ENCODE results near the gene KSR1. TPM values are rescaled to one million over a fixed set of nuclear protein-coding genes. Genes with fewer than 3 reads are reported as not detected.
A peak's percentile ranks its signal among the peaks of the same experiment; 100 is the strongest.
"Not testable (repeated sequence)": the region's sequence is repeated elsewhere in the genome, so short reads cannot be mapped to it uniquely, and the experiment has no call there.

KSR1 gene
- total and polyA plus RNA-seq, 2 donors = 22.7 to 27.3 TPM

GRCh38 chr17:27622986-27623385 is 166.7 kb downstream of the KSR1 start:
- DNase-seq (ENCODE audit: extremely low spot score) = no peak
- peaks cover 4% of the 10 kb centered on the region for H3K36me3 ChIP-seq (ENCODE audit: insufficient read depth)
- H3K27ac ChIP-seq (ENCODE audit: low read depth) = no peak overlapping the region
- H3K4me1 ChIP-seq (ENCODE audit: insufficient read depth) = no peaks in the 10 kb centered on the region
- no peak overlapping the region for H3K4me3 ChIP-seq (ENCODE audit: low read depth, low read length)
- WGBS = 83% methylated on average over 4 of the region's 4 CpGs

- Histone ChIP-seq H3K27ac (ENCODE audit: low read depth) (no peak overlapping the region), H3K4me1 (ENCODE audit: insufficient read depth) (no peaks in the 10 kb centered on the region), H3K4me3 (ENCODE audit: low read depth, low read length) (no peak overlapping the region), H3K36me3 (ENCODE audit: insufficient read depth) (peaks cover 4% of the 10 kb centered on the region)
- 89% methylated on average over 6 of the region's 6 CpGs for WGBS
- no peak for DNase-seq (ENCODE audit: extremely low spot score)
Observed at GRCh38 chr17:27623614-27624013, 167.4 kb downstream of the KSR1 start.

DNA sequence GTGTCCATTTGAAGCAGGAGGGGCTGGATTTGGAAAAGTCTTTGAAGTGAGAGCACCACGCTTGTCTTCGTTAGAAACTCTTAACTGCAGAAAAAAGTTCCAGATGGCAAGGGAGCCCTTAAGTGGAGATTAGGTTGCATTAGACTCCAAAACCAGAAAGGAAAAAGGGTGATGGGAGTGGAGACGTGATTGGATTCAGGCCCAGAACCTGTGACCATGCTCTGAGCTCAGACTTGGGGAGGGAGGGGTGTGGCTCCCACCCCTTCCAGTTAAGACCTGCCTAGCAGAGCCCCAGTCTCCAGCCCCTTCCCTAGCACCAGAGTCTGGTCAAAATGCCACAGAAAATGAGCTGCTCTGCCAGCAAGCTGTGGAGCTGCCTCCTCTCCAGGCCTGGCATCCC is 168.3 kb downstream of the KSR1 start:
- H3K4me1 ChIP-seq (ENCODE audit: insufficient read depth) = no peaks in the 10 kb centered on the region
- no peak overlapping the region for H3K27ac ChIP-seq (ENCODE audit: low read depth)
- 82% methylated on average over 3 of the region's 3 CpGs for WGBS
- H3K36me3 ChIP-seq (ENCODE audit: insufficient read depth) = peaks cover 4% of the 10 kb centered on the region
- no peak for DNase-seq (ENCODE audit: extremely low spot score)
- H3K4me3 ChIP-seq (ENCODE audit: low read depth, low read length) = no peak overlapping the region

DNA sequence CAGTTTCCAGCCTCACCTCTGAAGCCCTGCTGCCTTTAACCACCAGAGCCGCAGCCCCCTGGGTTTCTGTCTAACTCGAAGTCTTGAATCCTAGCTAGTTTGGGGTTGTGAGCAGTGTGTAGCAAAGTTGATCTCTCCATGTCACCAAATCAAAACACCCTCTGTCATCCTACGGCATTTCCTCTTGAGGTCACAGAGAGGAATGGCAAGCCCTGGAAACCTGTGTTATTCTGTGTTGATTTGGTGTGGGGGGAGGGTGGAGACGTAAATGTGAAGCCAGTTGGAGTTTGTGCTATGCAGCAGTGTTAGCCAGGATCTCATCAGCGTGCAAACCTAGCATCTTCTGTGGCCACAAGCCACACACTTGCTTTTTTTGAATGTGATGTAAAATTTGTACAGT is 169.6 kb downstream of the KSR1 start:
- Histone ChIP-seq H3K36me3 (ENCODE audit: insufficient read depth) (peaks cover 4% of the 10 kb centered on the region), H3K4me1 (ENCODE audit: insufficient read depth) (peaks cover 1% of the 10 kb centered on the region), H3K4me3 (ENCODE audit: low read depth, low read length) (no peak overlapping the region), H3K27ac (ENCODE audit: low read depth) (no peak overlapping the region)
- DNase-seq (ENCODE audit: extremely low spot score) = no peak
- 83% methylated on average over 5 of the region's 5 CpGs for whole genome bisulfite sequencing

- Histone ChIP-seq H3K27ac (ENCODE audit: low read depth) (no peak overlapping the region), H3K36me3 (ENCODE audit: insufficient read depth) (peaks cover 4% of the 10 kb centered on the region), H3K4me3 (ENCODE audit: low read depth, low read length) (no peak overlapping the region), H3K4me1 (ENCODE audit: insufficient read depth) (peaks cover 1% of the 10 kb centered on the region)
- 89% methylated on average over 10 of the region's 10 CpGs for WGBS
- no peak for DNase-seq (ENCODE audit: extremely low spot score)
Observed at GRCh38 chr17:27627514-27627913, 171.3 kb downstream of the KSR1 start.

DNA sequence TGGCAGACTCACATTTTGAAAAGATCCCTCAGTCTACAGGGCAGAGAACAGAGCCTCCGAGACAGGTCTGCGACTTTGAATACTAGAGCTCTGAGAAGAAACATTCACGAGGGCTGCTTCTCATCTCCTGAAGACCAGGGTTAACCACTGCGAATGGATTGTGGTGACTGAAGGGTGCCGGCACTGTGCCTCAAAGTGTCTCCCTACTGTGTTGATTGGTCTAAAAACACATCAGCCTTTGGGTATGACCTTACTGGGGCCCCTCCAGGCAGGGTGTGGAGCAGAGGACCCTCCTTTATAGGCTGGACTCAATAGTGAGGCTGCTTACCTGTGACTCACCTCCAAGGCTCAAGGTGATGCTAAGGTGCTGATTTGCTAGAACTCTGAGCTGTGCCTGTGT is 172.1 kb downstream of the KSR1 start:
- 90% methylated on average over 5 of the region's 5 CpGs for WGBS
- H3K4me3 ChIP-seq (ENCODE audit: low read depth, low read length) = no peak overlapping the region

DNA sequence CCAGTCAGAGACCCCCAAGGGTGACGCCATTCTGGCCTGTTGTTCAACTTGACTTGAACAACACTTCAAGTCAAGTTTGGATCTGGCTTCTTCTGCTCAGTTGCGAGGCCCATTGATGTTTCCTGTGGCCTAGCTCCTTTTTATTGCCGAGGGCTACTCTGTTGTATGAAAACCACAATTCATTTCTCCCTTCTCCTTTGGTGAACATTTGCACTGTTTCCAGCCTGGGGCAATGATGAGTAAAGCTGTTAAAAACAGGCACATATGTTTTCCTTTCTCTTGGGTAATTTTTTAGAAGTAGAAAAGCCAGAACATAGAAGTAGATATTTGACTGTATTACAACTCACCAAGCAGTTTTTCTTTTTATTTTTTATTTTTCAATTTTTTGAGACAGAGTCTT is 173.0 kb downstream of the KSR1 start:
- H3K36me3 ChIP-seq (ENCODE audit: insufficient read depth); DNase-seq (ENCODE audit: extremely low spot score); H3K4me1 ChIP-seq (ENCODE audit: insufficient read depth); H3K27ac ChIP-seq (ENCODE audit: low read depth); H3K4me3 ChIP-seq (ENCODE audit: low read depth, low read length): not testable (repeated sequence)
- 86% methylated on average over 3 of the region's 3 CpGs for WGBS

More for the DNA sequence above, 172.1 kb downstream of the KSR1 start:
- DNase-seq (ENCODE audit: extremely low spot score) = no peak
- H3K27ac ChIP-seq (ENCODE audit: low read depth) = no peak overlapping the region
- H3K36me3 ChIP-seq (ENCODE audit: insufficient read depth) = peaks cover 4% of the 10 kb centered on the region
- peaks cover 1% of the 10 kb centered on the region for H3K4me1 ChIP-seq (ENCODE audit: insufficient read depth)

DNA sequence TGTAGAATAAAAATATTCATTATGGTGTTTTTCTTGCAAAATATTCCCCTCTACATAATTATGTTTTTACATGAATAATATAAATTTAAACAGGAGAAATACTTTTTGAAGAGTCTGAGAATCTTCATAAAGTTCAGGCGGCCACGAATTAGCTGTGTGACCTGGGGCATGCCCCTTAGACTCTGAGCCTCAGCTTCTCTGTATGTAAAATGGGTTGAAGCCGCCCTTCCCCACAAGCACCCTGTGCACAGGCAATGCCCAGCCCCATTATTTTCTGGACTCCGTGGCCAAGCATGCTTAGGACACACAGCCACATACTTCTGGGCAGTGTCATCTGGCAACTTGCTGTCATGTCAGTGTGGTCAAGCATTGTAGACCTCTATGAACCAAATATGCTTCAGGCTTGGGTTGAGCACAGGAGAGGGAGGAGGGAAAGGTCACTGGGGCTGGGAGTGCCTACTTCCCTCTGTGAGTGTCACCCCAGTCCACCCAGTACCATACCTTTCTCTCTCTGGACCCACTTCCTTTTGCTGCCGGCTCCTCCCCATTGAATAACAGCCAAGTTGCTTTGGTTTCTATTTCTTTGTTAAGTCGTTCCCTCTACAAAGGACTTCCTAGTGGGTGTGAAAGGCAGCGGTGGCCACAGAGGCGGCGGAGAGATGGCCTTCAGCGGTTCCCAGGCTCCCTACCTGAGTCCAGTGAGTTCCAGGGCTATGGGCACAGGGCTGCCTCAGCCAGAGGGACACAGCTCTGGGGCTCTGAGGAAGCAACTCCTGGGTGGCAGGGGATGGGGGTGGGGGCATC is 174.6 kb downstream of the KSR1 start, which contains the start of gene LGALS9:
LGALS9 (plus strand) TSS at position 582 of the 804 bp plus-strand sequence; CDS start at position 660, 78 bp downstream.
- no peaks in the 10 kb centered on the region for H3K36me3 ChIP-seq (ENCODE audit: insufficient read depth)
- H3K27ac ChIP-seq (ENCODE audit: low read depth) = peak within 1 kb of the TSS; percentile 67
- H3K4me1 ChIP-seq (ENCODE audit: insufficient read depth) = peaks cover 1% of the 10 kb centered on the region
- no peak for DNase-seq (ENCODE audit: extremely low spot score)
- 59% methylated on average over 10 of the region's 10 CpGs for WGBS
- H3K4me3 ChIP-seq (ENCODE audit: low read depth, low read length) = peak within 1 kb of the TSS; percentile 1

DNA sequence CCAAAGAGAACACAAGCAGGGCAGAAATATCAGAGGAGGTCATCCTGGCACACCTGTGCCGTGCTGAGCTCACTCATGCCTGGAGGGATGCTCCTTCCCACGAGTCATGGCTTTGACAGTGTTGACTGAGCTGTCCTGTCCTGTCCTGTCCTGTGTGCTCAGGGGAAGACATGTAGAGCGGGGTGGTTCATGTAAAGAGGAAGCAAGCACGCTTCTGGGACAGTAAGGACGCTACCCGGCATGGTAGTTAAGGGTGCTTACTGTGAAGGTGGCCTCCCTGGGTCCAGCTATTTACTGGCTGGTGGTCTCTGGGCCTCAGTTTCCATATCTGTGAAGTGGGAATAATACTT is 175.1 kb downstream of the KSR1 start:
- no peak for DNase-seq (ENCODE audit: extremely low spot score)
- Histone ChIP-seq H3K4me3 (ENCODE audit: low read depth, low read length) (peak overlapping the region; percentile 1), H3K36me3 (ENCODE audit: insufficient read depth) (no peaks in the 10 kb centered on the region), H3K27ac (ENCODE audit: low read depth) (peak overlapping the region; percentile 67), H3K4me1 (ENCODE audit: insufficient read depth) (peaks cover 1% of the 10 kb centered on the region)
- 70% methylated on average over 6 of the region's 6 CpGs for WGBS

DNA sequence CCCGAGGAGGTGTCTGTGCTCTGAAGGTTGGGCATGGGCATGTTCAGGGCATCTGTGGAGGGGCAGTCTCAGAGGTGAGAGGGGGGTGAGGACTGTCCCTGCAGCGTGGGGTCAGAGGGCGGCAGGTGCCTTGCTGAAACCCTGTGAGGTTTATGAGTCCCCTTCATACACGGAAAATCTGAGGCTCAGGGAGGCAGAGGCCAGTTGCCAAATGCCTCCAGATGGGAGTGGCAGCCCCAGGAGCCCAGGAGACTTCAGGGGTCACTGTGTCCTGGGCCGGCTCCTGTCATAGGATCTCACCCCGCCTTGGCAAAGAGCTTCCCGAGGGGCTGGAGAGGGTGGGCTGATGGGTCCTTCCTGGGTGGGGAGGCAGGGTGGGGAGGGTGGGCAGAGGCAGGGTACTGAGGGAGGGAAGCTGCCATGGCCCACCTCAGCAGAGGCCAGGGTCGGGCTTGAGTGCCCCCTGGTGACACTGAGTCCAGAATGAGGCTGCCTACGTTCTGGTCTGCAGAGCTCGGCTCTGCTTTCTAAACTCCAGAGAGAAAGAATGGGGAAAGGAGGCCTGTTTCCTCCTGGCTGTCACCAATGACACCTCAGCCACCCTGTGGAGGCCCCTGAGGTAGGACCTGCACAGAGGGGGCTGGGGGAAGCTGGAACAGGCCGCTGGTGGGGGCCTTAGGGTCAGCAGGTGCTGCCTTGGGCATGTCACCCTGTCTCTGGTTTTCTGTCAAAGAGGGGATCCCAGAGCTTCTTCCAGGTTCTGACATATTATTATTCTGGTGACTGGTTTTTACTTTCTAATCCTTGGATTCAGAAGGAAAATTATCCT is 175.9 kb downstream of the KSR1 start:
- H3K27ac ChIP-seq (ENCODE audit: low read depth) = no peak overlapping the region
- H3K4me3 ChIP-seq (ENCODE audit: low read depth, low read length) = no peak overlapping the region
- WGBS = 73% methylated on average over 11 of the region's 11 CpGs
- peaks cover 1% of the 10 kb centered on the region for H3K4me1 ChIP-seq (ENCODE audit: insufficient read depth)
- no peaks in the 10 kb centered on the region for H3K36me3 ChIP-seq (ENCODE audit: insufficient read depth)
- no peak for DNase-seq (ENCODE audit: extremely low spot score)

DNA sequence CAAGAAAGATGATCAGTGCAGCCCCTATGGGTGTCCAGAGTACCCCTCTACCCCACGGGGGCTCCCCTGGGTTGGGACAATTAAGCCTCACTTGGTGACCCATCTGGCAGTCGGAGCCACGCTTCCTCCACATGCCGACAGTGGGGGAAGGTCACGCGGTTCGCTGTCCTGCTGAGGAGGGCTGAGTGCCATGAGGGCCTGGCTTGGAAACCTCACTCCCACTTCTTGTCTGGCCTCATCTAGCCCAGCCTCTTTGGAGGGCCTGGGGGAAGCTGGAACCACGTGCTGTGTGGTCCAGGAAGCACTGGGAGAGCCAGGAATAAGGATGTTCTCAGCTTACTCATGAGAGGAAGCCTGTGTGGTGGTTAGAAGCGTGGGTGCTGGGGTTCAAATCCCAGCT is 176.5 kb downstream of the KSR1 start:
- not testable (repeated sequence) for H3K36me3 ChIP-seq (ENCODE audit: insufficient read depth); DNase-seq (ENCODE audit: extremely low spot score); H3K4me1 ChIP-seq (ENCODE audit: insufficient read depth); H3K27ac ChIP-seq (ENCODE audit: low read depth); H3K4me3 ChIP-seq (ENCODE audit: low read depth, low read length)
- WGBS = 31% methylated on average over 9 of the region's 9 CpGs

GRCh38 chr17:27633312-27634025 is 177.2 kb downstream of the KSR1 start:
- WGBS = 50% methylated on average over 14 of the region's 14 CpGs
- Histone ChIP-seq H3K36me3 (ENCODE audit: insufficient read depth) (no peaks in the 10 kb centered on the region), H3K27ac (ENCODE audit: low read depth) (no peak overlapping the region), H3K4me3 (ENCODE audit: low read depth, low read length) (no peak overlapping the region), H3K4me1 (ENCODE audit: insufficient read depth) (peaks cover 1% of the 10 kb centered on the region)
- DNase-seq (ENCODE audit: extremely low spot score) = no peak

- DNase-seq (ENCODE audit: extremely low spot score) = no peak
Observed at GRCh38 chr17:27634026-27634335, 177.7 kb downstream of the KSR1 start.

More at GRCh38 chr17:27634026-27634335, 177.7 kb downstream of the KSR1 start:
- Histone ChIP-seq H3K27ac (ENCODE audit: low read depth) (no peak overlapping the region), H3K4me3 (ENCODE audit: low read depth, low read length) (no peak overlapping the region), H3K36me3 (ENCODE audit: insufficient read depth) (no peaks in the 10 kb centered on the region), H3K4me1 (ENCODE audit: insufficient read depth) (peaks cover 1% of the 10 kb centered on the region)
- 83% methylated on average over 1 of the region's 1 CpG for WGBS
